ENCODE data around the gene SPINDOC.

Gene SPINDOC

GRCh38 chr11:63854696-63855095 is 41.4 kb downstream of the SPINDOC start (continued):
- no peak for TF ChIP-seq PATZ1 (CRISPR knock-in tag; IDR thresholded peaks at IDR 0.05; ENCODE audit: borderline replicate concordance)
- TF ChIP-seq ZFP30 (CRISPR knock-in tag; IDR thresholded peaks at IDR 0.05): no peak
- TF ChIP-seq OSR1 (CRISPR knock-in tag; IDR thresholded peaks at IDR 0.05): no peak
- no peak for TF ChIP-seq TOX (CRISPR knock-in tag; IDR thresholded peaks at IDR 0.05; ENCODE audit: borderline replicate concordance)
- no peak for TF ChIP-seq ZNF565 (CRISPR knock-in tag; conservative IDR thresholded peaks at IDR 0.05; ENCODE audit: low read depth)
- TF ChIP-seq TSHZ2 (CRISPR knock-in tag; IDR thresholded peaks at IDR 0.05): no peak
- no peak for TF ChIP-seq GLIS3 (CRISPR knock-in tag; IDR thresholded peaks at IDR 0.05)
- no peak for TF ChIP-seq ZC3H10 (CRISPR knock-in tag; IDR thresholded peaks at IDR 0.05)

GRCh38 chr11:63855975-63856374 is 42.7 kb downstream of the SPINDOC start:
- no peak for ATAC-seq
- no peak for TF ChIP-seq ESRRG (CRISPR knock-in tag; IDR thresholded peaks at IDR 0.05)
- TF ChIP-seq GLIS3 (CRISPR knock-in tag; IDR thresholded peaks at IDR 0.05): no peak
- TF ChIP-seq TSHZ2 (CRISPR knock-in tag; IDR thresholded peaks at IDR 0.05): no peak
- no peak for TF ChIP-seq OSR1 (CRISPR knock-in tag; IDR thresholded peaks at IDR 0.05)
- no peak for TF ChIP-seq ZNF565 (CRISPR knock-in tag; conservative IDR thresholded peaks at IDR 0.05; ENCODE audit: low read depth)
- no peak for TF ChIP-seq ISL1 (CRISPR knock-in tag; IDR thresholded peaks at IDR 0.05)

- ATAC-seq: no peak
- TF ChIP-seq TSHZ2 (CRISPR knock-in tag; IDR thresholded peaks at IDR 0.05) (no peak), PPARA (CRISPR knock-in tag; IDR thresholded peaks at IDR 0.05; ENCODE audit: borderline replicate concordance) (no peak), ESRRG (CRISPR knock-in tag; IDR thresholded peaks at IDR 0.05) (no peak), CREB5 (CRISPR knock-in tag; IDR thresholded peaks at IDR 0.05; ENCODE audit: low read depth) (no peak), TOX (CRISPR knock-in tag; IDR thresholded peaks at IDR 0.05; ENCODE audit: borderline replicate concordance) (no peak), CSRNP3 (CRISPR knock-in tag; IDR thresholded peaks at IDR 0.05) (no peak), ZFP30 (CRISPR knock-in tag; IDR thresholded peaks at IDR 0.05) (no peak), ARNTL (CRISPR knock-in tag; IDR thresholded peaks at IDR 0.05; ENCODE audit: borderline replicate concordance, low read depth) (no peak)
These were observed 45.6 kb downstream of the SPINDOC start for GRCh38 chr11:63858628-63859550.
